ENCODE results near the gene PLEK. TPM values are rescaled to one million over a fixed set of nuclear protein-coding genes. Genes with fewer than 3 reads are reported as not detected.

Gene PLEK
- total and polyA plus RNA-seq, 10 of the 15 experiments (the other 5 are each of a cell fraction or from before 2014, with no cell fraction given): 229 to 804 (median 362) TPM

DNA sequence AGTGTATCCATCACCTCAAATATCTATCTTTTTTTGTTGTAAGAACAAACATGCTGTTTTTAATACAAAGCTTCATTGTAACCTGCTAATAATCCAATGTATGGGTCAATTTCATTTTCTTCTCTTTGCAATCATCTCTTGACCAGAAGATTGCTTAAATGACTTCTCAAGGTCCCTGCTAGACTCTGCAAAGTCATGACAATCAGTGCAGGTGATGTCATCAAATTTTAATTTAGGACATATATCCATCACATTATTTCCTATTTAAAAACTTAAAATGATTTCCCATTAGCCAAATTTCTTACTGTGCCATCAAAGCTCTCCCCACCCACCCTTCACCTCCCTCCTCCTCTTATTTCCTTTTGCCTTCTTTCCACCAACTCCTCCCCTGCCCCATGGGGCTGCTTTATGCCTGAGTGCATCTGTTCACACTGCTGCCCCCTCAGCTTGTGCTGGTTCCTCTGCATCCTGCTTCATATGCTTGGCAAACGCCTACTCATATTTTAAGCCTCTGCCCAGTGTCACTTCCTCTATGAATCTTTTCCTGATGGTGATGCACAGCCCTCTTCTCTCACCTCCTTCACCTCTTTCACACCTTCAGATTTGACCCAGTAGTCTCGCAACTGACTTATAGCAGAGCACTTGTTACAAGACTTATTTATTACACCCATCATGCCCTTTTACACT lies 20.3 kb downstream of the PLEK start (continued):
- TF ChIP-seq, protein P1, sequence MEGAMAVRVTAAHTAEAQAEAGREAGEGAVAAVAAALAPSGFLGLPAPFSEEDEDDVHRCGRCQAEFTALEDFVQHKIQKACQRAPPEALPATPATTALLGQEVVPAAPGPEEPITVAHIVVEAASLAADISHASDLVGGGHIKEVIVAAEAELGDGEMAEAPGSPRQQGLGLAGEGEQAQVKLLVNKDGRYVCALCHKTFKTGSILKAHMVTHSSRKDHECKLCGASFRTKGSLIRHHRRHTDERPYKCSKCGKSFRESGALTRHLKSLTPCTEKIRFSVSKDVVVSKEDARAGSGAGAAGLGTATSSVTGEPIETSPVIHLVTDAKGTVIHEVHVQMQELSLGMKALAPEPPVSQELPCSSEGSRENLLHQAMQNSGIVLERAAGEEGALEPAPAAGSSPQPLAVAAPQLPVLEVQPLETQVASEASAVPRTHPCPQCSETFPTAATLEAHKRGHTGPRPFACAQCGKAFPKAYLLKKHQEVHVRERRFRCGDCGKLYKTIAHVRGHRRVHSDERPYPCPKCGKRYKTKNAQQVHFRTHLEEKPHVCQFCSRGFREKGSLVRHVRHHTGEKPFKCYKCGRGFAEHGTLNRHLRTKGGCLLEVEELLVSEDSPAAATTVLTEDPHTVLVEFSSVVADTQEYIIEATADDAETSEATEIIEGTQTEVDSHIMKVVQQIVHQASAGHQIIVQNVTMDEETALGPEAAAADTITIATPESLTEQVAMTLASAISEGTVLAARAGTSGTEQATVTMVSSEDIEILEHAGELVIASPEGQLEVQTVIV (IDR thresholded peaks at IDR 0.05; ENCODE audit: borderline replicate concordance, partially characterized antibody): no peak
- TF ChIP-seq MTA3 (IDR thresholded peaks at IDR 0.05; ENCODE audit: borderline replicate concordance, low read length) (peak; percentile 90), TCF7 (IDR thresholded peaks at IDR 0.05; ENCODE audit: borderline replicate concordance) (no peak), SMAD5 (IDR thresholded peaks at IDR 0.05; ENCODE audit: low read depth) (no peak), CHD1 (IDR thresholded peaks at IDR 0.05; ENCODE audit: low read depth, low read length) (no peak), EED (IDR thresholded peaks at IDR 0.05; ENCODE audit: low read depth) (peak; percentile 95), RAD51 (IDR thresholded peaks at IDR 0.05) (no peak), POLR2A (IDR thresholded peaks at IDR 0.05; ENCODE audit: low read depth, low read length) (peak; percentile 59), DPF2 (IDR thresholded peaks at IDR 0.05) (peak; percentile 91), SREBF2 (IDR thresholded peaks at IDR 0.05; ENCODE audit: low read length) (no peak), NFYB (IDR thresholded peaks at IDR 0.05; ENCODE audit: insufficient read depth, low read depth, low read length) (no peak), SMARCA5 (IDR thresholded peaks at IDR 0.05) (no peak), SIN3A (IDR thresholded peaks at IDR 0.05; ENCODE audit: low read depth, low read length) (no peak), EGR1 (IDR thresholded peaks at IDR 0.05; ENCODE audit: borderline replicate concordance in 1 of 2, low read depth in 2 of 2, low read length in 2 of 2) (peak in 1 of 2 experiments; percentile 82; a peak in 2 of 3 replicates)
- TF ChIP-seq, protein P2, sequence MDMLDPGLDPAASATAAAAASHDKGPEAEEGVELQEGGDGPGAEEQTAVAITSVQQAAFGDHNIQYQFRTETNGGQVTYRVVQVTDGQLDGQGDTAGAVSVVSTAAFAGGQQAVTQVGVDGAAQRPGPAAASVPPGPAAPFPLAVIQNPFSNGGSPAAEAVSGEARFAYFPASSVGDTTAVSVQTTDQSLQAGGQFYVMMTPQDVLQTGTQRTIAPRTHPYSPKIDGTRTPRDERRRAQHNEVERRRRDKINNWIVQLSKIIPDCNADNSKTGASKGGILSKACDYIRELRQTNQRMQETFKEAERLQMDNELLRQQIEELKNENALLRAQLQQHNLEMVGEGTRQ (IDR thresholded peaks at IDR 0.05; ENCODE audit: borderline replicate concordance, low read depth, low read length): no peak
- TF ChIP-seq, protein P3, sequence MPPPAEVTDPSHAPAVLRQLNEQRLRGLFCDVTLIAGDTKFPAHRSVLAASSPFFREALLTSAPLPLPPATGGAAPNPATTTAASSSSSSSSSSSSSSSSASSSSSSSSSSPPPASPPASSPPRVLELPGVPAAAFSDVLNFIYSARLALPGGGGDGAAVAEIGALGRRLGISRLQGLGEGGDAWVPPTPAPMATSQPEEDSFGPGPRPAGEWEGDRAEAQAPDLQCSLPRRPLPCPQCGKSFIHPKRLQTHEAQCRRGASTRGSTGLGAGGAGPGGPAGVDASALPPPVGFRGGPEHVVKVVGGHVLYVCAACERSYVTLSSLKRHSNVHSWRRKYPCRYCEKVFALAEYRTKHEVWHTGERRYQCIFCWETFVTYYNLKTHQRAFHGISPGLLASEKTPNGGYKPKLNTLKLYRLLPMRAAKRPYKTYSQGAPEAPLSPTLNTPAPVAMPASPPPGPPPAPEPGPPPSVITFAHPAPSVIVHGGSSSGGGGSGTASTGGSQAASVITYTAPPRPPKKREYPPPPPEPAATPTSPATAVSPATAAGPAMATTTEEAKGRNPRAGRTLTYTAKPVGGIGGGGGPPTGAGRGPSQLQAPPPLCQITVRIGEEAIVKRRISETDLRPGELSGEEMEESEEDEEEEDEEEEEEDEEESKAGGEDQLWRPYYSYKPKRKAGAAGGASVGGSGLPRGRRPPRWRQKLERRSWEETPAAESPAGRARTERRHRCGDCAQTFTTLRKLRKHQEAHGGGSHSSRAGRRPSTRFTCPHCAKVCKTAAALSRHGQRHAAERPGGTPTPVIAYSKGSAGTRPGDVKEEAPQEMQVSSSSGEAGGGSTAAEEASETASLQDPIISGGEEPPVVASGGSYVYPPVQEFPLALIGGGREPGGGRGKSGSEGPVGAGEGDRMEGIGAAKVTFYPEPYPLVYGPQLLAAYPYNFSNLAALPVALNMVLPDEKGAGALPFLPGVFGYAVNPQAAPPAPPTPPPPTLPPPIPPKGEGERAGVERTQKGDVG (CRISPR knock-in tag; IDR thresholded peaks at IDR 0.05): no peak
- TF ChIP-seq, protein P4, sequence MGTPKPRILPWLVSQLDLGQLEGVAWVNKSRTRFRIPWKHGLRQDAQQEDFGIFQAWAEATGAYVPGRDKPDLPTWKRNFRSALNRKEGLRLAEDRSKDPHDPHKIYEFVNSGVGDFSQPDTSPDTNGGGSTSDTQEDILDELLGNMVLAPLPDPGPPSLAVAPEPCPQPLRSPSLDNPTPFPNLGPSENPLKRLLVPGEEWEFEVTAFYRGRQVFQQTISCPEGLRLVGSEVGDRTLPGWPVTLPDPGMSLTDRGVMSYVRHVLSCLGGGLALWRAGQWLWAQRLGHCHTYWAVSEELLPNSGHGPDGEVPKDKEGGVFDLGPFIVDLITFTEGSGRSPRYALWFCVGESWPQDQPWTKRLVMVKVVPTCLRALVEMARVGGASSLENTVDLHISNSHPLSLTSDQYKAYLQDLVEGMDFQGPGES (IDR thresholded peaks at IDR 0.05): no peak
- TF ChIP-seq, protein P5, sequence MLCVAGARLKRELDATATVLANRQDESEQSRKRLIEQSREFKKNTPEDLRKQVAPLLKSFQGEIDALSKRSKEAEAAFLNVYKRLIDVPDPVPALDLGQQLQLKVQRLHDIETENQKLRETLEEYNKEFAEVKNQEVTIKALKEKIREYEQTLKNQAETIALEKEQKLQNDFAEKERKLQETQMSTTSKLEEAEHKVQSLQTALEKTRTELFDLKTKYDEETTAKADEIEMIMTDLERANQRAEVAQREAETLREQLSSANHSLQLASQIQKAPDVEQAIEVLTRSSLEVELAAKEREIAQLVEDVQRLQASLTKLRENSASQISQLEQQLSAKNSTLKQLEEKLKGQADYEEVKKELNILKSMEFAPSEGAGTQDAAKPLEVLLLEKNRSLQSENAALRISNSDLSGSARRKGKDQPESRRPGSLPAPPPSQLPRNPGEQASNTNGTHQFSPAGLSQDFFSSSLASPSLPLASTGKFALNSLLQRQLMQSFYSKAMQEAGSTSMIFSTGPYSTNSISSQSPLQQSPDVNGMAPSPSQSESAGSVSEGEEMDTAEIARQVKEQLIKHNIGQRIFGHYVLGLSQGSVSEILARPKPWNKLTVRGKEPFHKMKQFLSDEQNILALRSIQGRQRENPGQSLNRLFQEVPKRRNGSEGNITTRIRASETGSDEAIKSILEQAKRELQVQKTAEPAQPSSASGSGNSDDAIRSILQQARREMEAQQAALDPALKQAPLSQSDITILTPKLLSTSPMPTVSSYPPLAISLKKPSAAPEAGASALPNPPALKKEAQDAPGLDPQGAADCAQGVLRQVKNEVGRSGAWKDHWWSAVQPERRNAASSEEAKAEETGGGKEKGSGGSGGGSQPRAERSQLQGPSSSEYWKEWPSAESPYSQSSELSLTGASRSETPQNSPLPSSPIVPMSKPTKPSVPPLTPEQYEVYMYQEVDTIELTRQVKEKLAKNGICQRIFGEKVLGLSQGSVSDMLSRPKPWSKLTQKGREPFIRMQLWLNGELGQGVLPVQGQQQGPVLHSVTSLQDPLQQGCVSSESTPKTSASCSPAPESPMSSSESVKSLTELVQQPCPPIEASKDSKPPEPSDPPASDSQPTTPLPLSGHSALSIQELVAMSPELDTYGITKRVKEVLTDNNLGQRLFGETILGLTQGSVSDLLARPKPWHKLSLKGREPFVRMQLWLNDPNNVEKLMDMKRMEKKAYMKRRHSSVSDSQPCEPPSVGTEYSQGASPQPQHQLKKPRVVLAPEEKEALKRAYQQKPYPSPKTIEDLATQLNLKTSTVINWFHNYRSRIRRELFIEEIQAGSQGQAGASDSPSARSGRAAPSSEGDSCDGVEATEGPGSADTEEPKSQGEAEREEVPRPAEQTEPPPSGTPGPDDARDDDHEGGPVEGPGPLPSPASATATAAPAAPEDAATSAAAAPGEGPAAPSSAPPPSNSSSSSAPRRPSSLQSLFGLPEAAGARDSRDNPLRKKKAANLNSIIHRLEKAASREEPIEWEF (IDR thresholded peaks at IDR 0.05; ENCODE audit: insufficient replicate concordance, low read depth, low read length): no peak

All from GM12878 (cell line).